MM.1S (cell line): Measurements from ENCODE around the gene TPPP2.

ENCODE experiments used
- CTCF ChIP-seq: fragments of 300-600 bp; sonication (generic); IDR thresholded peaks from 2 replicates; pipeline ENCODE4 v1.5.1; 2016; ENCODE audit warnings: antibody characterized with exemption, low read length, mixed read lengths
- EZH2 ChIP-seq: fragments of 300-600 bp; sonication (generic); optimal IDR thresholded peaks from 2 replicates; pipeline ENCODE3; 2017; ENCODE audit warnings: low read depth, mild to moderate bottlenecking, antibody characterized with exemption, low read length, mixed read lengths
- EZH2phosphoT487 ChIP-seq: fragments of 300-600 bp; sonication (generic); IDR thresholded peaks from 2 replicates; pipeline ENCODE4 v1.6.1; 2018; ENCODE audit warnings: antibody characterized with exemption, low read length

- TF ChIP-seq CTCF (no peak), EZH2 (no peak), EZH2phosphoT487 (no peak)
Measured at GRCh38 chr14:21016413-21017190, 13.4 kb upstream of the TPPP2 start.
